ENCODE data around the gene GPR156.
"Not testable (repeated sequence)": the region's sequence is repeated elsewhere in the genome, so short reads cannot be mapped to it uniquely, and the experiment has no call there.

GPR156 gene

DNA sequence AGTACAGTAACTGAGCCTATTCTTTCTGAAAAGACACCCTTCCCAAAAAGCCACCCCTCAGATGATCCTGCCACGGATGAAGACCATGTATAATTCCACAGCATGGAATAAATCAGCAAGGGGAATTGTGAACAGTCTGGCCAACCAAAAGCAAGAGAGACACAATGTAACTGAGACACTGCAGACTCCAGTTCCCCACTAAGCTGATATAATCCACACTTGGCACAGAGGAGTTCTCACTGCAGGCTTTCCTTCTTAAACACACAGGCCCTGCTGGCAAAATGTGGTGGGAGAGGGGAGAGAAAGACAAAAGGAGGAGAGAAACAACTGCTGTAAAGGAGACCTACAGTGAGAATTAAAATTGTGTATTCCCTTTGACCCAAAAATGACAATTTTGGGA lies 12.7 kb downstream of the GPR156 start:
- no peak for DNase-seq

GRCh38 chr3:120265989-120266388 lies 19.0 kb downstream of the GPR156 start:
- no peak for DNase-seq

GRCh38 chr3:120264963-120265362 lies 20.1 kb downstream of the GPR156 start:
- DNase-seq = no peak

GRCh38 chr3:120263792-120264191 lies 21.2 kb downstream of the GPR156 start:
- no peak for DNase-seq

DNA sequence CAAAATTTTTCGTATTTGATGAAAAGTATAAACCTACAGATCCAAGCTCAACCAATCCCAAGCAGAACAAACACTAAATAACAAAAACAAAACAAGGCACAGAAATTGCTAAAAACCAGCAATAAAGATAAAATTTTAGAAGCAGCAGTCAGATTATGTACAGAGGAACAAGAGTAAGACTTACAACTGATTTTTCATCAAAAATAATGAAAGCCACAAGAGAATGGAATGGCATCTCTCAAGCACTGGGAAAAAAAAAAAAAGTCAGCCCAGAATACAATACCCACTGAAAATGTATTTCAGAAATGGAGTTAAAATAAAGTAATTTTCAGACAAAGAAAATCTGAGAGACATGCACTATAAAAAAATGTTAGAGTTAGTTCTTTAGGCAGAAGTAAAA lies 27.0 kb downstream of the GPR156 start:
- DNase-seq = no peak

DNA sequence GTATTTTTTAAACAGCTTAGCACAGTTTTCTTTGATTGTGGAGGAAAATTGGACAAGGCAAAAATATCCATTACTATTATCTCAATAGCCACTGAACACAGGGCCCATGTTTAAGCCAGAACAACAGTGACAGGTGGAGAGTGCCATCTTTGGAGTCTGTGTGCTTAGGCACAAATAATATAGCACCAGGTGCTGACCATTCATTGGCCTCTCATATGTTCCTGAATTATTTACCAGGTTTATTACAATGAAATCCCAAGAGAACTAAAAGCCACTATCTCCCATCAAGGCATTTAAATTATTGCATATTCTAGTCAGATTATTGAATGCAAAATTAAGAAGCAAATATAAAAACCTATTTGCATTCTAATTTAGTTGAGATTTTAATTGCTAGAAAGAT lies 39.6 kb downstream of the GPR156 start:
- DNase-seq = no peak

DNA sequence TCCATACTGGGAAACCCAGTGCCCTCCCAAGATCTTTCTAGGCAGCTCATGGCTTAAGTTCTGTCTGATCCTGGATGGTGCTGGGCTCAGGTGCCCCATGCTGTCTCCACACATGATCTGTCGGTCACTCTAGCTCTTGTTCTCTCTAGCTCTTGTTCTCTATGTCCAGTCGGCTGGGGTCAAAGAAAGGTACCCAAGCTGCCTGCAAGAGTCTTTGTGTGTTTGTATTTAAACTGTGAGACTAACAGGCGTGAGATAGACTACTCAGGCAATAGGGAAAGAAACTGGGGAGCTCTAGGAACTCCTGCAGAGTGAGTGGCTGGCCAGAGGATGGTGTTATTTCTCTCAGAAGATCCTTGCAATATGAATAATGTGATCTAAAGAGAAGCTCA lies 40.2 kb downstream of the GPR156 start:
- no peak for DNase-seq

GRCh38 chr3:120239644-120240043 lies 45.4 kb downstream of the GPR156 start:
- DNase-seq = no peak

- DNase-seq = no peak
Observed at GRCh38 chr3:120227710-120228347, 57.2 kb downstream of the GPR156 start.

- DNase-seq = no peak
Observed at GRCh38 chr3:120224237-120224636, 60.8 kb downstream of the GPR156 start.

GRCh38 chr3:120218981-120219380 lies 66.0 kb downstream of the GPR156 start:
- DNase-seq = no peak

DNA sequence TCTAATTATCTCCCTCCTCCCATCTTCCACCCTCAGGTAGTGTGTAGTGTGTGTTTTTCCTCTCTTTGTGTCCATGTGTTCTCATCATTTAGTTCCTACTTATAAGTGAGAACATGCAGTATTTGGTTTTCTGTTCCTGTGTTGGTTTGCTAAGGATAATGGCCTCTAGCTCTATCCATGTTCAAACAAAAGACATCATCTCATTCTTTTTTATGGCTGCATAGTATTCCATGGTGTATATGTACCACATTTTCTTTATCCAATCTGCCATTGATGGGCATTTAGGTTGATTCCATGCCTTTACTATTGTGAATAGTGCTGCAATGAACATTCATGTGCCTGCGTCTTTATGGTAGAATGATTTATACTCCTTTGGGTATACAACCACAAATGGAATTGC lies 68.4 kb downstream of the GPR156 start:
- DNase-seq = not testable (repeated sequence)

GRCh38 chr3:120214176-120214575 lies 70.8 kb downstream of the GPR156 start:
- DNase-seq = no peak

- DNase-seq = no peak
Observed at GRCh38 chr3:120212505-120212904, 72.5 kb downstream of the GPR156 start.

GRCh38 chr3:120209425-120209824 lies 75.6 kb downstream of the GPR156 start:
- no peak for DNase-seq

GRCh38 chr3:120204338-120204737 lies 80.7 kb downstream of the GPR156 start:
- no peak for DNase-seq

DNA sequence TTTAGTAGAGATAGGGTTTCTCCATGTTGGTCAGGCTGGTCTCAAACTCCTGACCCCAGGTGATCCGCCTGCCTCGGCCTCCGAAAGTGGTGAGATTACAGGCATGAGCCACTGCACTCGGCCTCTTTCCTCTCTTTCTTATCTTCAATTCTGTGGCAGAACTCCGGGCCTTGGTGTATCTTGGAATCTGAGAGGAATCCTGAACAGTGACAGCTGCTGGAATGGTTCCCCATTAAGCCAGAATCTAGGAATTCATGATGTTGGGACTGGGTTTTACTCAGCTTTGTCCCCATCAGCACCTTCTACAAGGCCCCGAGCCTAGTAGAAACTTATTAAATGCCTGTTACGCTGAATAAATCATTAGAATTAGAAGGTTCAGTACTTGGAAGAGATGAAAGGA lies 81.4 kb downstream of the GPR156 start:
- DNase-seq = no peak

DNA sequence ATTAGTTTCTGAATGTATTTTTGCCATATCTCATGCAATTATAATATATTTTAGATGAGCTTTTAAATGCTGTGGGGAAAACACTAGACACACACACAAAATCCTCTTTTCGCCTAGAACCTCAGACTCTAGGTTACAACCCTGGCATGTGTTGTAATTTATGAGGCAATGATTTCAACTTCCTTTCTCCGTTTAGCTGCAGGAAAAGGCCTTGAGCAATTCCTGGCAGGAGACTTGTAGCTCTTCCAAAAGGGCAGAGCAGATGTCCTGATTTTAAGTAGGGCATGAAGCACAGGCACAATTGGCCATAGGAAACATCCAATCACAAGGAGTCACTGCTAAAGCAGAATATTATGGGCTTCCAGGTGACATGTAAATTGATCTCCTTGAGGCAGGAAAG lies 82.0 kb downstream of the GPR156 start:
- DNase-seq = no peak

GRCh38 chr3:120202363-120202762 lies 82.7 kb downstream of the GPR156 start:
- no peak for DNase-seq

GRCh38 chr3:120200493-120201235 lies 84.4 kb downstream of the GPR156 start:
- DNase-seq = no peak

DNA sequence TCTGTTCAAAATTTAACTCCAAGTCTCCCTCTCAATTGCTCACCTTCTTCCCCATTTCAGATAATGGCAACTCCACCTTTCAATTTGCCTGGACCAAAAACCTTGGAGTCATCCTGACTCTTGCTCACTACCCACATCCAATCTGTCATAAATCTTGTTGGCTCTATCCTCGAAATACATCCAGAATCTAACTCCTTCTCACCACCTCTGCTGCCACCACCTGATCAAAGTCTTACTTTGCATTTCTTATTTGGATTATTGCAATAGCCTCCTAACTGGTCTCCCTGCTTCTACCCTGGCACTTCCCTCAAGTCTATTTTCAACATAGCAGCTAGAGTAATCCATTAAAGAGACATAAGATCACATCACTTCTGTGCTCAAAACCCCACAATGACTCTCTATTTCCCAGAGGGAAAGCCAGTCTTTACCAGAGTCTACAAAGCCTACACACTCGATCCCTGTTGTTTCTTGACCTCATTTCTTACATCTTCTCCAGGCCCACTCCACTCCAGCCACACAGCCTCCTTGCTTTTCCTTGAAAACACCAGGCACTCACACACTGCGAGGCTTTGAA lies 86.6 kb downstream of the GPR156 start:
- no peak for DNase-seq

DNA sequence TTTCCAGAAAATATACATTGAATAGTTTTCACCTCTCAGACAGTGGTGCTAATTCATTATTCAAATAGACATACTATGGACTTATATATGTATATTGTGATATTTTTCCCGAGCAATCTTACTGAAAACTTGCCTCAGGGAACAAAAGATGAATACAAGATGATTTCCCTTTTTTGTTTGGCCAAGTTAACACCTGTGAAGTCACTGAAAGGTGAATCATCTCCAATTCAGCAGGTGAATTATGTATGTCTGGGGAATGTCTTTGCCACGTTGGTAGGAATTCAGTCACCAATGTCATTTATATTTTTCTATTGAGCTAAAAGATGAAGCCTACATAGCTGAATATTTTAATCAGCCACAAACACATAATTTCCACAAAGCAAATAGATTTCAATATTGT lies 88.2 kb downstream of the GPR156 start:
- DNase-seq = no peak

DNA sequence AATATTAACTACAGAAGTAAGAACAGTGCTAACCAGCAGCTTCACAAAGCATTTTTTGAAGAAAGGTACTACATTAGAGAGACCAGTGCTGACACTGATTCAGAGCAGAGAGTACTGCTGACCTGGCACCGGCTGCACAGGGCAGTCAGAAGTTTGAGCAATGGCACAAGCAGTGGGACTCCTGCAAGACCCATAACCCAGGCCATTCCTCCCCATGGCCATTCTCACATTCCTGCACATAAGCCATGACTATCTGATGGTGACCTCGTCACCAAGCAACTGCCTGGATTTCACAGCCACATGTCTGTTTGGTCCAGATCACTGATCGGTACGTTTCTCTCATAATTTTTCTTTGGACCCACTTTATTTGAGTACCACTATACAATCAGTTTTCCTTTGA lies 88.7 kb downstream of the GPR156 start:
- no peak for DNase-seq

DNA sequence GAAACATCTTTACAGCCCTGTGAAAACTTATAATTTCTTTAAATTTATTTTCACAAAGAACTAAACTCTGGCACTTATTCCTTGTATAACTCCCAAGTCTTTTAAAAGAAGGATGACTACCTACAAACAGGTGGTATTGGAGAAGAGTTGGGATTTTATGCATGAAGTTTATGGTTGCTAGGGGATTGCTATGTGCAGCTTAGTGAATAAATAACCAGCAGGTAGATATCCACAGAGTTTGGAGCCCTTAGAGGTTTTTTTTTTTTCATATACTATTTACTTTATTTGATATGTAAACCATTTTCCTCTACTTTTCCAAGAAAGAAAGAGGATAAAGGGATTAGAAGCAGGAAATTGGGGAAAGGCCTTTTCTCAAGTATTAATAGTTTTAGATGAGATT lies 91.5 kb downstream of the GPR156 start:
- no peak for DNase-seq

GRCh38 chr3:120192579-120192978 lies 92.4 kb downstream of the GPR156 start:
- no peak for DNase-seq

Measured in activated CD8-positive, alpha-beta memory T cell treated with anti-CD3 and anti-CD28 coated beads, Interleukin-2, amount 50 U/mL, for 4 hours (primary cell).